HUDEP-2 (cell line): ENCODE results near the gene OGFOD3.
"Not testable (repeated sequence)": the region's sequence is repeated elsewhere in the genome, so short reads cannot be mapped to it uniquely, and the experiment has no call there.

Experiments
- DNase-seq, 76 experiments: peaks; one replicate each; lab custom pipeline; 2025; ENCODE audit not compliant: unreplicated experiment in 76 of 76; lab: John Stamatoyannopoulos, UW

OGFOD3 gene

DNA sequence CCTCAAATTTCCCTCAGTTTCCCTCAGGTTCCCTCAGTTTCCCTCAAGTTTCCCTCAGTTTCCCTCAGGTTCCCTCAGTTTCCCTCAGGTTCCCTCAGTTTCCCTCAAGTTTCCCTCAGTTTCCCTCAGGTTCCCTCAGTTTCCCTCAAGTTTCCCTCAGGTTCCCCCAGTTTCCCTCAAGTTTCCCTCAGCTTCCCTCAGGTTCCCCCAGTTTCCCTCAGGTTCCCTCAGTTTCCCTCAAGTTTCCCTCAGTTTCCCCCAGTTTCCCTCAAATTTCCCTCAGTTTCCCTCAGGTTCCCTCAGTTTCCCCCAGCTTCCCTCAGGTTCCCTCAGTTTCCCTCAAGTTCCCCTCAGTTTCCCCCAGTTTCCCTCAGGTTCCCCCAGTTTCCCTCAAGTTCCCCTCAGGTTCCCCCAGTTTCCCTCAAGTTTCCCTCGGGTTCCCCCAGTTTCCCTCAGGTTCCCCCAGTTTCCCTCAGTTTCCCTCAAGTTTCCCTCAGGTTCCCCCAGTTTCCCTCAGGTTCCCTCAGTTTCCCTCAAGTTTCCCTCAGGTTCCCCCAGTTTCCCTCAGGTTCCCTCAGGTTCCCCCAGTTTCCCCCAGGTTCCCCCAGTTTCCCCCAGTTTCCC, 58.8 kb downstream of the OGFOD3 start:
- not testable (repeated sequence) for DNase-seq

DNA sequence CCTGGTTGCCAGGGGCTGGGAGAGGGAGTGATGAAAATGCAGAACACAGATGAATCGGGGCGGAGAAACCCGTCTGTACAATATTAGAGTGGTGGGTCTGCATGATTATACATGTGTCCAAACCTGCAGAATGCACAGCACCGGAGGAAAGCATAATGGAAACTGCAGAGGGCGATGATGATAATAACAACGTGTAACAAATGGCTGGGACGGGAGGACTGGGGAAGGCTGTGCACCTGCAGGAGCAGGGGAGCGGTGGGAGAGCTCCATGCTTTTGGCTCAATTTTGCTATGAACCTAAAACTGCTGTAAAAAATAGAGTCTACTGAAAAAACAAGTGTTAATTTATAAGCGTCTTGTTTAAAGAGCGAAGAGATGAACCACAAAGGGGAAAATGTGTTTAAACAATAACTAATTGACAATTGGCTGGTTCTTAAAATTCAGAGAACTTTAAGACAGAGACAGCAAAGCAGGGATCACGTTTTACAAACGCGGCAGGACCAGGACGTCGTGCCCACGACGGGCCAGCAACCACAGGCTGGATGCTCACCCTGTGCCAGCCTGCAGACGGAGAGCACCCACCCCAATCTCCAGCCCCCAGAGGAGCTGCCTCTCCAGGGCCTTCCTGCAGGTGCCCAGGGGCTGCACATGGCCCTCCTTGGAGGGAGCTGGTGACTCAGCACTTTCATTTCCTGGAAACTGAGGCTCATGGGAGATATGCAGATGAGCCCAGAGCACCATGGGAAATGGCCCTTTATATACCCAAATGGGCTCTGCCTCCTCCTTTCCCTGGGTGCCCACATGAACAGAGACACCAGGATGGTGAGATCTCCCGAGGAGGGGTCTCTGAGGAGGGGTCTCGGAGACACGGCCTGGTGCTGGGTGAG, 59.7 kb downstream of the OGFOD3 start, which contains the start of gene TEX19:
TEX19 (plus strand) TSS at position 783 of the 886 bp plus-strand sequence. CDS start 2,904 bp downstream, outside the sequence.
- peak in 14 of 76 experiments; percentile 6 to 33 (median 14) for DNase-seq

- DNase-seq = no peak
Measured at GRCh38 chr17:82357394-82357793, 61.0 kb downstream of the OGFOD3 start.

DNA sequence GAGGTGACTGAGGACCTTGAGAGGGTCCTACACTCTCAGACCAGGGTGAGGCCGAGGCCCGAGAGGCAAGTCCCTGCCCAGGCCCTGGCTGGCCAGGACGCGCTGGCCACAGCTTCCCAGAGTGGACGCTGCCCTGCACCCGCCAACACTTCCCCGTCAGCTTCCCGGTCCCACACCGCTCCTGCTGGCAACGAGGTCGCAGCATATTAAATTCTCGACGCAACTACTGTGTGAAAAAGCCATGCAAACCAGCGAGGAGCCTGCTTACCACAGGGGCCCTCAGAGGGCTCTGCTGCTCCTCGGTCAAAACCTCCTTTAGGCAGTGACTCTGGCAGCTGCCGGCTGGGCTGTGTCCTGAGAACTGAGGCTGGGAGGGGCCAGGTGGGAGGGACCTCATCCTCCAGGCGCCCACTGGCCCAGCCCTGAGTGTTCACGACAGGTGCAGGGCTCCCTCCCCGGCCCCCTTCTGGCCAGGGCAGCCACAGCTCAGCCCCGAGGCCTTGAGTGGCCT, 61.5 kb downstream of the OGFOD3 start:
- no peak for DNase-seq

GRCh38 chr17:82355770-82356427, 62.5 kb downstream of the OGFOD3 start:
- no peak for DNase-seq

GRCh38 chr17:82354804-82355308, 63.5 kb downstream of the OGFOD3 start:
- no peak for DNase-seq

- DNase-seq = no peak
Measured at GRCh38 chr17:82353484-82353883, 64.9 kb downstream of the OGFOD3 start.

GRCh38 chr17:82351713-82352488, 66.5 kb downstream of the OGFOD3 start:
- DNase-seq = peak in 69 of 76 experiments; percentile 16 to 86 (median 64)

GRCh38 chr17:82351254-82351712, 67.1 kb downstream of the OGFOD3 start:
- no peak for DNase-seq

DNA sequence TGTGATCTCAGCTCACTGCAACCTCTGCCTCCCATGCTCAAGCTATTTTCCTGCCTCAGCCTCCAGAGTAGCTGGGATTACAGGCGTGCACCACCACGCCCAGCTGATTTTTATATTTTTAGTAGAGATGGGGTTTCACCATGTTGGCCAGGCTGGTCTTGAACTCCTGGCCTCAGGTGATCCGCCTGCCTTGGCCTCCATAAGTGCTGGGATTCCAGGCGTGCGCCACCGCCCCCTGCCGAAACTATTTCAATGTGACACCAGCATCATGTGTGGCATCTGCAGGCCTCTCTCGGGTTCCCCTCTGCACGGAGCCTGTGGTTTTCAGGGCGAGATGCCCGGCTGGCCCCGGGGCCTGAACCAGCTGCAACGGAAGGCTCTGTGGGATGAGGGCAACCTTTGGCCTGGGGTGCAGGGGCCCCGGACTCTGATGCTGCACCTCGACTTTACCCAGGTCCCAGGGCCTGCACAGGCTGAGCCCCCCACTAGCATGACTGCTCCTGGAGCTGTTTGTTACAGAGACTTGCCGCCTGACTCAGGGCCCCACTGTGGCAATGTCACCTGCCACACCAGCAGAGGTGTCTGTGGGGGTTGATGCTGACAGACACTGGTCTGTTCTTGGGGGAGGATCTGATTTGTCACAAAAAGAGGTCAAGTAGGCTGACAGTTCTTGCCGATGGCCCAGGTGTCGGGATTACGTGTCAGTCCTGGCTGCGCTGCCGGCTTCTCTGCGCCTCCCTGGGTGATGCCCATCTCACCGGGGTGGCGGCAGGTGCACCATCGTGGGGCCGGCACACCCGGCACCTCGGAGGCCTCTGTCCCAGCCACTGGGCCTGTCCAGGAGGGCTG, 68.0 kb downstream of the OGFOD3 start:
- DNase-seq = peak in 49 of 76 experiments; percentile 9 to 80 (median 37)

GRCh38 chr17:82349287-82349701, 69.1 kb downstream of the OGFOD3 start:
- no peak for DNase-seq

DNA sequence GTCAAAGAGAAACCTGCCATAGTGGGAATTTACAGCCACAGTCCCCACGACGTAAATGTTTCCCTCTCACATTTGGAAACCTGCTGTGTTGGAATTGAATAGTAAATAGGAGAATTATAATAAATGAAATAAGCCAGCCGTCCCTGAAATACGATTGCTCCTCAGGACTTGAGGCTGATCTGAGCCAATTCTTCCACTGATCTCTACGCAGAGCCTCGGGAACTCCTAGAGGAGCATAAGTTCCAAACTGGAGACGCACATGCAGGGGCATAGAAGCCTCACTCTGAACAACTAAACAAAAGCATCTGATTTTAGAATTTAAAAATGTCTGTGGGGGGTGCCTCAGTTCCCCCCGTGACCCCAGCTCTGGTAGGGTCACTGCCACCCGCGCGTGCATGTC, 69.5 kb downstream of the OGFOD3 start:
- no peak for DNase-seq

DNA sequence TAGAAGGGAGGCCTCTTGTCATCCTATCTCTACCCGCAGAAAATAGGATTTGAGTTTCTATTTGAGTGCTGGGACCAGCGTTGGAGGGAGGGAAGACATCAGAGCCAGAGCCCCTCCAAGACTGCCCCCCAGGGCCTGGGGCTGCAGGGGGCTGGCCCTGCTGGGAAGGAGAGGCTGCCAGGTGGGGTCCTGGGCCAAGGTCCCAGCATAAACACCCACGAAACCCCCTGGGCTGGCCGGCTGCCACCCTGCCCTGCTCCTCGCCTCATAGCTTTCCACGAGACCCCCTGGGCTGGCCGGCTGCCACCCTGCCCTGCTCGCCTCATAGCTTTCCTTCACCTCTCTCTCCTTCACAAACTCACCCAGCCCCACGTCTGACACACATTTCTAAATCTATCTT, 70.0 kb downstream of the OGFOD3 start:
- no peak for DNase-seq

DNA sequence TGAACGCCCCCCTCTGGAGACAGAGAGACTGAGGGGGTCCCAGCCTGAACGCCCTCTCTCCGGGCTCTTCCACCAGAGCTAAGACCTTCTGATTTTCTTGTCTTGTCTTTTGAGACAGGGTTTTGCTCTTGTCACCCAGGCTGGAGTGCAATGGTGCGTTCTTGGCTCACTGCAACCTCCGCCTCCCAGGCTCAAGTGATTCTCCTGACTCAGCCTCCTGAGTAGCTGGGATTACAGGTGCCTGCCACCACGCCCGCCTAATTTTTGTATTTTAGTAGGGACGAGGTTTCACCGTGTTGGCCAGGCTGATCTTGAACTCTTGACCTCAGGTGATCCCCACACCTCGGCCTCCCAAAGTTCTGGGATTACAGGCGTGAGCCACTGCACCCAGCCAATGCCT, 70.4 kb downstream of the OGFOD3 start:
- DNase-seq = not testable (repeated sequence)

- DNase-seq = no peak
Measured at GRCh38 chr17:82346342-82347300, 71.8 kb downstream of the OGFOD3 start.

- peak in 31 of 76 experiments; percentile 10 to 77 (median 42) for DNase-seq
Measured at GRCh38 chr17:82345151-82345976, 73.0 kb downstream of the OGFOD3 start.
